H1 (cell line): ENCODE results near the gene CUL2. TPM values are rescaled to one million over a fixed set of nuclear protein-coding genes. Genes with fewer than 3 reads are reported as not detected.

Experiments used
- CTCF ChIA-PET: fragments of 300-600 bp; sonication (Branson Sonifier 250); formaldehyde crosslinking; loops from one replicate; lab custom pipeline; 2021; ENCODE audit not compliant: partially characterized antibody; lab: Charles Lee
- POLR2A ChIA-PET: fragments of 300-600 bp; sonication (Branson Sonifier 250); formaldehyde crosslinking; loops from one replicate; lab custom pipeline; 2021; ENCODE audit warnings: inconsistent platforms; ENCODE audit not compliant: partially characterized antibody; lab: Charles Lee
- DNase-seq, 2 experiments: peaks; one replicate each; pipeline versions ENCODE4 v3.0.0 to v3.0.0-alpha.2; 2010 to 2022; ENCODE audit warnings: low spot score in 2 of 2, low read depth in 1 of 2, mixed read lengths in 1 of 2
- FAIRE-seq: peaks from 2 replicates; lab custom pipeline; 2011; peaks lifted over from hg19 to GRCh38; lab: Jason Lieb, UNC
- H2AFZ ChIP-seq: 2 replicates; pipeline ENCODE4 v1.8.1; 2012; ENCODE audit warnings: low read length, inconsistent platforms
- H2AK5ac ChIP-seq: 2 replicates; pipeline ENCODE4 v1.6.1; 2013; ENCODE audit warnings: low read depth, low read length
- H2BK120ac ChIP-seq: replicated peaks from 2 replicates; pipeline ENCODE3; 2013; ENCODE audit warnings: low read depth, low read length, inconsistent platforms
- H2BK12ac ChIP-seq: 2 replicates; pipeline ENCODE4 v1.6.1; 2013; ENCODE audit warnings: low read depth, low read length
- H2BK15ac ChIP-seq: 2 replicates; pipeline ENCODE4 v1.6.1; 2013; ENCODE audit warnings: low read length
- H2BK20ac ChIP-seq: 2 replicates; pipeline ENCODE4 v1.6.1; 2013; ENCODE audit warnings: low read length
- H2BK5ac ChIP-seq: 2 replicates; pipeline ENCODE4 v1.6.1; 2013; ENCODE audit warnings: low read depth, low read length
- H3K14ac ChIP-seq: 2 replicates; pipeline ENCODE4 v1.6.1; 2013; ENCODE audit warnings: inconsistent platforms; ENCODE audit not compliant: insufficient read length
- H3K18ac ChIP-seq: 2 replicates; pipeline ENCODE4 v1.6.1; 2013; ENCODE audit warnings: low read length; ENCODE audit errors: extremely low read depth
- H3K23ac ChIP-seq: 2 replicates; pipeline ENCODE4 v1.6.1; 2013; ENCODE audit warnings: inconsistent platforms; ENCODE audit not compliant: insufficient read length
- H3K23me2 ChIP-seq: 2 replicates; pipeline ENCODE4 v1.6.1; 2013; ENCODE audit warnings: low read depth, low read length
- H3K27ac ChIP-seq: 2 replicates; pipeline ENCODE4 v1.6.1; 2011; ENCODE audit warnings: low read depth, low read length, inconsistent platforms
- H3K27me3 ChIP-seq, 4 experiments: replicated peaks in 1 of 4; 1 replicate in 1 of 4; 2 replicates in 3 of 4; pipeline versions ENCODE4 v1.6.1 to v1.8.1; 2011 to 2013; ENCODE audit warnings: low read length in 3 of 4, mild to moderate bottlenecking in 3 of 4, inconsistent platforms in 2 of 4, mixed read lengths in 2 of 4, moderate library complexity in 1 of 4; ENCODE audit not compliant: control insufficient read depth in 3 of 4, insufficient read depth in 3 of 4; ENCODE audit errors: extremely low read depth in 1 of 4
- H3K36me3 ChIP-seq, 4 experiments: 2 replicates each; pipeline versions ENCODE4 v1.6.1 to v1.8.1; 2011 to 2013; ENCODE audit warnings: mild to moderate bottlenecking in 4 of 4, low read length in 3 of 4, moderate library complexity in 2 of 4, control low read depth in 1 of 4, inconsistent platforms in 1 of 4; ENCODE audit not compliant: insufficient read depth in 4 of 4, control insufficient read depth in 2 of 4
- H3K4ac ChIP-seq: replicated peaks from 2 replicates; pipeline ENCODE3; 2013; ENCODE audit warnings: low read length, low read depth, mixed read lengths, inconsistent platforms; ENCODE audit not compliant: insufficient read length
- H3K4me1 ChIP-seq, 4 experiments: replicated peaks in 1 of 4; 1 replicate in 1 of 4; 2 replicates in 3 of 4; pipeline versions ENCODE4 v1.6.1 to v1.8.1; 2011 to 2013; ENCODE audit warnings: low read length in 3 of 4, inconsistent platforms in 2 of 4, mixed read lengths in 1 of 4; ENCODE audit not compliant: insufficient read depth in 4 of 4, control insufficient read depth in 3 of 4
- H3K4me2 ChIP-seq, 2 experiments: 2 replicates each; pipeline versions ENCODE4 v1.6.1 to v1.8.1; 2011 to 2013; ENCODE audit warnings: low read depth in 2 of 2, low read length in 2 of 2, control low read depth in 1 of 2, inconsistent platforms in 1 of 2, mild to moderate bottlenecking in 1 of 2; ENCODE audit not compliant: insufficient read depth in 1 of 2
- H3K4me3 ChIP-seq, 4 experiments: fragments of 200-600, 300-600 bp in 1 of 4; sonication (generic), shearing (Covaris generic), sonication (Bioruptor Twin) in 1 of 4; 2 replicates each; pipeline versions ENCODE4 v1.5.1 to v1.8.1; 2011 to 2016; ENCODE audit warnings: low read length in 4 of 4, low read depth in 3 of 4, control low read depth in 2 of 4, inconsistent platforms in 2 of 4, mild to moderate bottlenecking in 2 of 4, mixed read lengths in 1 of 4, moderate library complexity in 1 of 4; ENCODE audit not compliant: insufficient read depth in 2 of 4; ENCODE audit errors: extremely low read depth in 1 of 4
- H3K56ac ChIP-seq: replicated peaks from 2 replicates; pipeline ENCODE3; 2013; ENCODE audit warnings: low read depth, mild to moderate bottlenecking, mixed read lengths, low read length, inconsistent platforms; ENCODE audit not compliant: insufficient read length
- H3K79me1 ChIP-seq: 2 replicates; pipeline ENCODE4 v1.6.1; 2013; ENCODE audit warnings: low read depth, low read length, control low read depth
- H3K79me2 ChIP-seq, 2 experiments: 2 replicates each; pipeline versions ENCODE4 v1.6.1 to v1.8.1; 2012 to 2013; ENCODE audit warnings: low read length in 2 of 2, mild to moderate bottlenecking in 2 of 2, inconsistent platforms in 1 of 2; ENCODE audit not compliant: insufficient read depth in 2 of 2, control insufficient read depth in 1 of 2
- H3K9ac ChIP-seq, 4 experiments: replicated peaks in 1 of 4; 1 replicate in 1 of 4; 2 replicates in 3 of 4; pipeline versions ENCODE4 v1.6.1 to v1.8.1; 2011 to 2013; ENCODE audit warnings: low read depth in 3 of 4, low read length in 3 of 4, control low read depth in 2 of 4, mild to moderate bottlenecking in 2 of 4, moderate library complexity in 2 of 4, inconsistent platforms in 1 of 4; ENCODE audit errors: extremely low read depth in 1 of 4
- H3K9me3 ChIP-seq, 2 experiments: 2 replicates each; pipeline versions ENCODE4 v1.6.1 to v1.8.1; 2012 to 2013; ENCODE audit warnings: mild to moderate bottlenecking in 2 of 2, moderate library complexity in 2 of 2, control low read depth in 1 of 2, inconsistent platforms in 1 of 2, low read depth in 1 of 2, low read length in 1 of 2, mixed read lengths in 1 of 2; ENCODE audit not compliant: insufficient read depth in 2 of 2
- H4K20me1 ChIP-seq, 2 experiments: replicated peaks in 1 of 2; 2 replicates each; pipeline versions ENCODE3 to v1.8.1; 2011 to 2013; ENCODE audit warnings: inconsistent platforms in 2 of 2, low read length in 2 of 2, mild to moderate bottlenecking in 1 of 2; ENCODE audit not compliant: insufficient read depth in 2 of 2, control insufficient read depth in 1 of 2
- H4K5ac ChIP-seq: 2 replicates; pipeline ENCODE4 v1.6.1; 2013; ENCODE audit warnings: low read length, low read depth, mixed read lengths, inconsistent platforms; ENCODE audit not compliant: insufficient read length
- H4K8ac ChIP-seq: 2 replicates; pipeline ENCODE4 v1.8.0; 2013; ENCODE audit warnings: mild to moderate bottlenecking, moderate library complexity, low read length, inconsistent platforms; ENCODE audit not compliant: insufficient read depth; ENCODE audit errors: extremely low read depth
- H4K91ac ChIP-seq: replicated peaks from 2 replicates; pipeline ENCODE3; 2013; ENCODE audit warnings: low read length, mixed read lengths, inconsistent platforms; ENCODE audit not compliant: insufficient read length
- BRCA1 ChIP-seq: IDR thresholded peaks from 2 replicates; pipeline ENCODE4 v1.6.1; 2012; ENCODE audit warnings: low read depth, low read length, improper control_type of control experiment
- CEBPB ChIP-seq: IDR thresholded peaks from 2 replicates; pipeline ENCODE4 v1.6.1; 2012; ENCODE audit warnings: low read depth, low read length
- CTBP2 ChIP-seq: IDR thresholded peaks from 2 replicates; pipeline ENCODE4 v1.7.0; 2011; ENCODE audit warnings: borderline replicate concordance, mild to moderate bottlenecking, moderate library complexity, mixed read lengths, low read length; ENCODE audit not compliant: insufficient read depth, insufficient read length
- EZH2 ChIP-seq: fragments of 200-600 bp; sonication (generic); IDR thresholded peaks from 2 replicates; pipeline ENCODE4 v1.7.1; 2012; ENCODE audit warnings: low read depth, mild to moderate bottlenecking, moderate library complexity, low read length, inconsistent platforms; ENCODE audit not compliant: severe bottlenecking
- GABPA ChIP-seq: IDR thresholded peaks from 2 replicates; pipeline ENCODE4 v1.6.1; 2011; ENCODE audit warnings: mild to moderate bottlenecking, low read length, moderate library complexity, borderline replicate concordance; ENCODE audit not compliant: insufficient read depth
- JUND ChIP-seq: IDR thresholded peaks from 2 replicates; pipeline ENCODE4 v1.6.1; 2011; ENCODE audit warnings: mild to moderate bottlenecking, improper control_type of control experiment, low read length
- KDM1A ChIP-seq: fragments of 200-600, 300-600 bp; sonication (generic); IDR thresholded peaks from 2 replicates; pipeline ENCODE4 v1.7.1; 2016; ENCODE audit warnings: mild to moderate bottlenecking, low read length, borderline replicate concordance
- MAFK ChIP-seq: IDR thresholded peaks from 2 replicates; pipeline ENCODE4 v1.6.1; 2012; ENCODE audit warnings: low read depth, mild to moderate bottlenecking, improper control_type of control experiment, low read length
- NRF1 ChIP-seq: IDR thresholded peaks from 2 replicates; pipeline ENCODE4 v1.6.1; 2011; ENCODE audit warnings: mild to moderate bottlenecking, low read depth, low read length, improper control_type of control experiment
- SRF ChIP-seq: IDR thresholded peaks from 2 replicates; pipeline ENCODE4 v1.6.1; 2011; ENCODE audit warnings: mild to moderate bottlenecking, low read depth, low read length, moderate library complexity
- TAF1 ChIP-seq: IDR thresholded peaks from 2 replicates; pipeline ENCODE4 v1.6.1; 2011; ENCODE audit warnings: mild to moderate bottlenecking, low read depth, low read length
- ZNF274 ChIP-seq: IDR thresholded peaks from 2 replicates; pipeline ENCODE4 v1.7.0; 2012; ENCODE audit warnings: low read length, borderline replicate concordance; ENCODE audit errors: extremely low read depth
- WGBS, 2 experiments: shearing (Covaris generic) in 1 of 2; methylation state at CpG; one replicate each; pipeline versions ENCODE4 v1.1.6 to v1.1.7; 2013 to 2015; ENCODE audit warnings: low lambda C conversion rate in 2 of 2, mixed read lengths in 2 of 2, inconsistent platforms in 1 of 2, low coverage in 1 of 2, missing lambda C conversion rate in 1 of 2; ENCODE audit not compliant: insufficient replicate concordance in 2 of 2, insufficient coverage in 1 of 2, insufficient read length in 1 of 2; ENCODE audit errors: extremely low coverage in 1 of 2, missing lambda C conversion rate in 1 of 2; 5-methylcytosine and 5-hydroxymethylcytosine counted together
- polyA plus RNA-seq, 7 experiments: library from polyadenylated mRNA; depleted of rRNA in 3 of 7; stranded (reverse) in 5 of 7; unstranded in 2 of 7; fragments of >200 nt in 5 of 7; fragments of 200-250 nt in 2 of 7; gene quantifications; 1 replicate in 5 of 7; 2 replicates in 1 of 7; 4 replicates in 1 of 7; pipeline versions ENCODE4 v1.2.1 to v1.2.3, GENCODE V29; 2011 to 2013; ENCODE audit warnings: missing spikeins in 2 of 7, mixed read lengths in 2 of 7
- total RNA-seq: library from RNA; stranded (reverse); fragmentation: NEBNext Ultra II Directional; extraction: Animal tissue kit (Norgen Biotek cat#: 25700); gene quantifications from 2 replicates; pipeline ENCODE4 v1.2.1, GENCODE V29; 2021

The CUL2 gene
- total and polyA plus RNA-seq, 2 of the 8 experiments (the other 6 are each of a cell fraction or from before 2014, with no cell fraction given): 10.2 to 43.1 TPM

DNA sequence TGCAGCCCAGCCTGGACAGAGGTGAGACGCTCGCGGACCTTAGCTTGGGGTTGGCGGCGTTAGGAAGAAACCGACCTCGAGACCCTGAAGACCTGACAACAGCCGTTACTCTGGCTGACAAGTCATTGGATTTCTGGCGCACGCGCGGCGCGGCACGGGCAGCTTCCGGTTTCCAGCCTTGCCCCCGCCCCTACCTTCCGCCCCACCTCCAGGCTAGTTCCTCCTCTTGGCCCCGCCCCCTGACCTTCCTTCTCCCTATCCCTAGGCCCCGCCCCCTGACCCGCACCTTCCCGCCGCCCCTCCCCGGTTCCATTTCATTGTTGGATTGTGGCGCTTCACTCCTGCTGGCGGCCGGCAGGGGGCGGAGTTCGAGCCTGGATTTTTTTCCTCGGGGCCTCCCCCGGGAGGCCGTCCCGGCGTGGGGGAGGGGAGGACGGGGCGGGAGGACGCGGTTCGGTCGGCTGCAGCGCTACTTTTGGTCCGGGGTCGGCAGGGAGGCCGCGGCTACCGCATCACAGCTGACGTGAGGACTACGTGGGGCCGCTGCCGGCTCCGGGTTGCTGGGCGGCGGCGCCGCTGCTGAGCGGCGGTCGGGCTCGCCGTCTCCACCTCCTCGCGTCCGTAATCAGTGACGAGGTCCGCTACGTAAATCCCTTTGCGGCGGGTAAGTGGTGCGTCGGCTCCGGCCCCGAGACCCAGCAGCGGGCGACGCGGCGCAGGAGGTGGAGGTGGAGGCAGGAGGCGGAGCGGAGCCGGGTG lies 36.6 kb upstream of the CUL2 start, which contains the start of gene CREM:
CREM (plus strand) TSS at position 317 of the 759 bp plus-strand sequence. CDS start 10,990 bp downstream, outside the sequence.
- no peaks in the 10 kb centered on the region for H3K36me3 ChIP-seq
- no peak within 1 kb of the TSS for H3K23ac ChIP-seq
- no peak within 1 kb of the TSS for H2AK5ac ChIP-seq
- H2AFZ ChIP-seq: peak within 1 kb of the TSS; percentile 83; the same call in 1 of the 2 replicates
- H3K56ac ChIP-seq: peak within 1 kb of the TSS; percentile 46
- peaks cover 3% of the 10 kb centered on the region; the same call in 1 of the 2 replicates for H3K23me2 ChIP-seq
- CTCF ChIA-PET: interaction anchor here (0.6 to 2.4 kb wide), 15 partner anchors 11 to 375 kb away, joined by 3 to 13 read pairs (median 4); no protein-coding TSS in a partner anchor
- H3K4me3 ChIP-seq: peak within 1 kb of the TSS; percentile 59 to 87 (median 81)
- peak within 1 kb of the TSS; percentile 89 to 94 (median 93) for H3K9ac ChIP-seq
- H3K79me1 ChIP-seq: no peaks in the 10 kb centered on the region
- H2BK20ac ChIP-seq: no peak within 1 kb of the TSS
- H2BK120ac ChIP-seq: no peak within 1 kb of the TSS
- peaks cover 0 to 23% of the 10 kb centered on the region in 2 experiments; a peak in 2 of 4 replicates for H3K79me2 ChIP-seq
- H4K5ac ChIP-seq: peak within 1 kb of the TSS; percentile 88
- FAIRE-seq (no peak), DNase-seq (peak; percentile 93 to 99)
- H4K91ac ChIP-seq: peak within 1 kb of the TSS; percentile 97
- peak within 1 kb of the TSS; percentile 56 to 81 for H3K4me2 ChIP-seq
- H2BK5ac ChIP-seq: peak within 1 kb of the TSS; percentile 82
- H4K20me1 ChIP-seq: no peaks in the 10 kb centered on the region
- no peak within 1 kb of the TSS for H2BK12ac ChIP-seq
- H3K27ac ChIP-seq: peak within 1 kb of the TSS; percentile 91
- peak within 1 kb of the TSS; percentile 62 for H3K18ac ChIP-seq
- H3K27me3 ChIP-seq: no peaks in the 10 kb centered on the region; a peak in 1 of 7 replicates
- H3K4me1 ChIP-seq: peaks cover 0 to 3% (median 0%) of the 10 kb centered on the region in 4 experiments; a peak in 2 of 7 replicates
- no peak within 1 kb of the TSS for H2BK15ac ChIP-seq
- 1% methylated on average over 43 of the region's 80 CpGs; no CpG with 5 or more reads in 1 of the 2 experiments for WGBS, 2 experiments
- H4K8ac ChIP-seq: peak within 1 kb of the TSS; percentile 97
- H3K14ac ChIP-seq: no peak within 1 kb of the TSS
- POLR2A ChIA-PET: interaction anchor here (0.7 to 1.7 kb wide), 10 partner anchors 15 to 440 kb away, joined by 3 to 14 read pairs (median 3); no protein-coding TSS in a partner anchor
- peak within 1 kb of the TSS; percentile 85 for H3K4ac ChIP-seq
- H3K9me3 ChIP-seq: no peaks in the 10 kb centered on the region; a peak in 1 of 4 replicates
- TF ChIP-seq EZH2: no peak
- no peak for TF ChIP-seq BRCA1
- peak; percentile 62; the same call in 1 of the 2 replicates for TF ChIP-seq GABPA
- 0 out of 2 replicates have a peak, but pooled peaks have one; percentile 1 for TF ChIP-seq CEBPB
- TF ChIP-seq SRF: 0 out of 2 replicates have a peak, but pooled peaks have one; percentile 9
- TF ChIP-seq TAF1: peak; percentile 88
- TF ChIP-seq MAFK: no peak
- no peak for TF ChIP-seq KDM1A
- TF ChIP-seq NRF1: peak; percentile 80
- no peak for TF ChIP-seq CTBP2
- TF ChIP-seq JUND: no peak
- TF ChIP-seq ZNF274: no peak
